HFFc6 (cell line): ENCODE data around the gene MICAL2. TPM values are rescaled to one million over a fixed set of nuclear protein-coding genes. Genes with fewer than 3 reads are reported as not detected.

ENCODE experiments used
- DNase-seq: peaks from one replicate; pipeline ENCODE4 v3.0.0-alpha.2; 2018
- H3K27ac Mint-ChIP-seq: 2 replicates; pipeline ENCODE4 v1.8.0; 2020; ENCODE audit warnings: mild to moderate bottlenecking, mixed read lengths
- H3K27me3 Mint-ChIP-seq: 2 replicates; pipeline ENCODE4 v1.8.0; 2021; ENCODE audit warnings: mild to moderate bottlenecking, moderate library complexity, mixed read lengths; ENCODE audit not compliant: insufficient read depth
- H3K36me3 Mint-ChIP-seq: 2 replicates; pipeline ENCODE4 v1.8.0; 2021; ENCODE audit warnings: low read depth, mixed read lengths
- H3K4me1 Mint-ChIP-seq: 2 replicates; pipeline ENCODE4 v1.8.0; 2020; ENCODE audit warnings: low read depth, mixed read lengths
- H3K4me3 Mint-ChIP-seq: 2 replicates; pipeline ENCODE4 v1.8.0; 2020; ENCODE audit warnings: mild to moderate bottlenecking, moderate library complexity, mixed read lengths
- H3K9me3 Mint-ChIP-seq: 2 replicates; pipeline ENCODE4 v1.8.0; 2020; ENCODE audit warnings: mild to moderate bottlenecking, mixed read lengths
- total RNA-seq, 6 experiments: library from RNA; stranded (reverse); fragmentation: NEBNext Ultra II Directional; extraction: Animal tissue kit (Norgen Biotek cat#: 25700); gene quantifications; 2 replicates in 1 of 6; 3 replicates in 5 of 6; pipeline ENCODE4 v1.2.3, GENCODE V29; 2021
- TF ChIP-seq, protein P1 (sequence below): fragments of 200-600 bp; sonication (generic); IDR thresholded peaks from 2 replicates; pipeline ENCODE4 v1.5.0; 2021; ENCODE audit warnings: antibody characterized with exemption, mild to moderate bottlenecking

The MICAL2 gene
- total RNA-seq, 6 experiments from 2014 or later = 199 to 252 (median 233) TPM

DNA sequence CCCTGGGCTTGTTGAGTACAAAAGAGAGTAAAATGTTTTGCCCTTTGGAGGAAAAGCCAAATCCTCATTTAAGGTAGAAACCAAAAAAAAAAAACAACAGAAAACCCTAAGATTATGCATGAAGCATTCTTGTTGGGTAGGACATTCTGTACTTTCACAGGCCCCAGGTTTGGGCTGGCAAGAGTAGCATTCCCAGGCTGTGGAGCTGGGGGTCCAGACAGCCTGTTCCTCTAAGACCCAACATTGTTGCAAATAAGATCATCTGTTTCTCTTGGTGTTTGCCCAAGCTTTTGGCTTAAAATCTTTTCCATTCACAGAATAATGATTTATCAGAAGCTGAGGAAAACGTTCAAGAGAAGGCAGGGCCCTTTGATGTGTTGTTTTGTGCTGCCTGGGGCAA lies 123.8 kb downstream of the MICAL2 start:
- Mint-ChIP-seq H3K27ac (peak overlapping the region; percentile 97), H3K36me3 (peaks cover 68% of the 10 kb centered on the region), H3K9me3 (no peaks in the 10 kb centered on the region), H3K4me1 (peaks cover 91% of the 10 kb centered on the region), H3K4me3 (no peak overlapping the region), H3K27me3 (peaks cover 5% of the 10 kb centered on the region)
- no peak for DNase-seq
- TF ChIP-seq, protein P1, sequence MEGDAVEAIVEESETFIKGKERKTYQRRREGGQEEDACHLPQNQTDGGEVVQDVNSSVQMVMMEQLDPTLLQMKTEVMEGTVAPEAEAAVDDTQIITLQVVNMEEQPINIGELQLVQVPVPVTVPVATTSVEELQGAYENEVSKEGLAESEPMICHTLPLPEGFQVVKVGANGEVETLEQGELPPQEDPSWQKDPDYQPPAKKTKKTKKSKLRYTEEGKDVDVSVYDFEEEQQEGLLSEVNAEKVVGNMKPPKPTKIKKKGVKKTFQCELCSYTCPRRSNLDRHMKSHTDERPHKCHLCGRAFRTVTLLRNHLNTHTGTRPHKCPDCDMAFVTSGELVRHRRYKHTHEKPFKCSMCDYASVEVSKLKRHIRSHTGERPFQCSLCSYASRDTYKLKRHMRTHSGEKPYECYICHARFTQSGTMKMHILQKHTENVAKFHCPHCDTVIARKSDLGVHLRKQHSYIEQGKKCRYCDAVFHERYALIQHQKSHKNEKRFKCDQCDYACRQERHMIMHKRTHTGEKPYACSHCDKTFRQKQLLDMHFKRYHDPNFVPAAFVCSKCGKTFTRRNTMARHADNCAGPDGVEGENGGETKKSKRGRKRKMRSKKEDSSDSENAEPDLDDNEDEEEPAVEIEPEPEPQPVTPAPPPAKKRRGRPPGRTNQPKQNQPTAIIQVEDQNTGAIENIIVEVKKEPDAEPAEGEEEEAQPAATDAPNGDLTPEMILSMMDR = no peak

DNA sequence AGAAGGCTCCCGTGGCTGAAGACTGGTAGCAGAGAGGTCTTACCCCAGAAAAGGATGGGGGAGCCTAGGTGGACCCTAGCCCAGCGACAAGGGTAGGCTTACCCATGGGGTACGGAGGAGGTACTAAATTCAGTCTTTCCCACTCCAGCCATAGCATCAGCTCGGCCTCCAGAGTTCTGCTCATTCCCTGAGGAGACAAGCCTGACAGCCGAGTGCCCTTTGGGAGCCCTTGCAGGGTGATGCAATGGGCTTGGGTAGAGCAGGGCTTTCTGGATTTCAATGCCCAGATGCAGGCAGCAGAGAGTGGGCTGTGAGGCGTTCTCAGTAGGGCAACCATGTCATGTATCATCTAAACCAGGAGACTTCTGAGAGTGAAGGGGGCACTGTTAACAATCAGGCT lies 124.7 kb downstream of the MICAL2 start:
- H3K36me3 Mint-ChIP-seq = peaks cover 72% of the 10 kb centered on the region
- peaks cover 91% of the 10 kb centered on the region for H3K4me1 Mint-ChIP-seq
- peaks cover 5% of the 10 kb centered on the region for H3K27me3 Mint-ChIP-seq
- no peak overlapping the region for H3K4me3 Mint-ChIP-seq
- H3K9me3 Mint-ChIP-seq = no peaks in the 10 kb centered on the region
- DNase-seq = no peak
- TF ChIP-seq, protein P1 = no peak
- H3K27ac Mint-ChIP-seq = peak overlapping the region; percentile 97

DNA sequence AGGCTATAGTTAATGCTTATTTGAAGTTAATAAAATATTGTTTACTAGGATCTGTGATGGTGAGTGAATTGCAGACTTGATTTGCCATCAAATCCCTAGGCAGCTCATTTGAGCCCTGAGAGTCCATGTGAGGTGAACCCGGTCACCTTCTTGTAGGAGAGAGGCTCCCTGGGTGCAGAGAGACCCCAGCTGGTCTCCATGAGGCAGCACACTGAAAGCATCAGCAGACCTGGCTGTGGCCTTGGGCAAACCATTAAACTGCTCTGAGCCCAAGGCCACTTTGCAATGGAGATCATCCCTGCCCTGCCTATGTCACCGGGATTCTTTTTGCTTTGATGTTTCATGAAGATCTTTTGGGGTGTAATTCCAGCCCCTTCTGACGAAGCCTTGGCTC lies 125.2 kb downstream of the MICAL2 start:
- H3K27ac Mint-ChIP-seq = peak overlapping the region; percentile 97
- peaks cover 67% of the 10 kb centered on the region for H3K36me3 Mint-ChIP-seq
- TF ChIP-seq, protein P1 = 0 out of 2 replicates have a peak, but pooled peaks have one; percentile 29
- H3K4me1 Mint-ChIP-seq = peaks cover 87% of the 10 kb centered on the region
- no peak overlapping the region for H3K4me3 Mint-ChIP-seq
- DNase-seq = no peak
- H3K9me3 Mint-ChIP-seq = no peaks in the 10 kb centered on the region
- H3K27me3 Mint-ChIP-seq = peaks cover 5% of the 10 kb centered on the region

DNA sequence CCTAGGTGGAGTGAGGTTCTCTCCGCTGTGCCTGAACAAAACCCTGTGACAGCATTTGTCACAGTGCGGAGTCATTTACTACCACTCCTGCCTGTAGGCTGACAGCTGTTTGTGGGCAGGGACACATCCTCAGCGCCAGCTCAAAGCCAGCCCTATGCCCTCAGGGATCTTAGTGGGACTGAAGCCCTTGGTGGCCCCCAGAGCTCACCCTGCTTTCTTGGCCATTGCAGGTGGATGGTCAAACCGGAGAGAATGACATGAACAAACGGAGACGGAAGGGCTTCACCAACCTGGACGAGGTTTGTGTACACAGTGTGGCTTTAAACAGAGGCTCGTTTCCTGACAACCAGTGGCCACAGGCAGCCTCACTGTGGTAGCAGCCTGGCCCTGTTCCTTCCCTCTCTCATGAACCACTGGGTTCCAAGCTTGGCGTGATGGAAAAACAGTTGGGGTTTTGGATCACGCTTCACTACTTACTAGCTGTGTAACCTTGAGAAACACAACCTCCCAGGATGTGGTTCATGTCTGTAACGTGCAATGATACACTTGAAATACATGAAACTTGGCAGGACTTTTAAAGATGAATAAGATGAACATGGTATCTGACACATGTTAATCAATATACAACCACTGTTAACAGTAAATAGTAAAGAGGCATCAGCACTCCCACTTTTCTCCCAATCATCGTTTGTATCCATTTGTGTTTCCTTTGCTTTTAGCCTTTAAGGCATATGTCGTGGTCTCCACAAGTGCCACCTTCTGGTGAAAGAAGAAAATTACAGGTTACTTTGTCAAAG lies 125.8 kb downstream of the MICAL2 start:
- Mint-ChIP-seq H3K27ac (peak overlapping the region; percentile 97), H3K4me1 (peaks cover 82% of the 10 kb centered on the region)
- peak; percentile 68 for DNase-seq

DNA sequence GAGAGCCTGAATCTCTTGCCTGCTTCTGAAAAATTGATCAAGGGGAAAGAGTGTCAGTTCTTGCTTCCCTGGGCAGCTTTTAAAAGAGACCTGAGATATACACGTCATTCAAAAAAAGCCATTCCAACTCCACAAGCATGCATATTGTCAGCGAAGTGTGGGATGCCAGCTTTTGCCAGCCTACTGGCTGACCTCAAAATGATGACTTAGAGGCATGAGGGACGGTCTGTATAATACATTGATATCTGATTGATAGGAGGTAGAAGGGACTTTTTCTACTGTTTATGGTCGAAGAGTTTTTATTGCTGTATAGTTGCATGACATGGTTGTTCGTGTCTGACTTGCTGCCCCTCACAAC lies 126.3 kb downstream of the MICAL2 start:
- Mint-ChIP-seq H3K36me3 (peaks cover 65% of the 10 kb centered on the region), H3K4me1 (peaks cover 76% of the 10 kb centered on the region), H3K27me3 (peaks cover 11% of the 10 kb centered on the region), H3K9me3 (no peaks in the 10 kb centered on the region), H3K27ac (peak overlapping the region; percentile 97), H3K4me3 (no peak overlapping the region; the same call in 1 of the 2 replicates)
- TF ChIP-seq, protein P1 = peak; percentile 65
- DNase-seq = no peak

More for the DNA sequence above, 125.8 kb downstream of the MICAL2 start:
- Mint-ChIP-seq H3K36me3 (peaks cover 65% of the 10 kb centered on the region), H3K4me3 (no peak overlapping the region), H3K9me3 (no peaks in the 10 kb centered on the region), H3K27me3 (peaks cover 9% of the 10 kb centered on the region)
- TF ChIP-seq, protein P1 = peak; percentile 90
